HEK293T (cell line): ENCODE measurements around the gene JMJD8.

ENCODE experiments used
- ARNT ChIP-seq: fragments of 450-650 bp; IDR thresholded peaks from 2 replicates; pipeline ENCODE4 v1.6.1; 2017; ENCODE audit warnings: mild to moderate bottlenecking
- BHLHE40 ChIP-seq: fragments of 450-650 bp; IDR thresholded peaks from 2 replicates; pipeline ENCODE4 v1.6.1; 2016; ENCODE audit warnings: mild to moderate bottlenecking, moderate library complexity, borderline replicate concordance
- CTBP1 ChIP-seq: fragments of 450-650 bp; IDR thresholded peaks from 2 replicates; pipeline ENCODE4 v1.6.1; 2016; ENCODE audit warnings: borderline replicate concordance
- ELF4 ChIP-seq: fragments of 450-650 bp; IDR thresholded peaks from 2 replicates; pipeline ENCODE4 v1.6.1; 2017; ENCODE audit warnings: antibody characterized with exemption
- FOXA1 ChIP-seq: fragments of 450-650 bp; IDR thresholded peaks from 2 replicates; pipeline ENCODE4 v1.6.1; 2016; ENCODE audit warnings: mild to moderate bottlenecking
- FOXK2 ChIP-seq: fragments of 450-650 bp; IDR thresholded peaks from 2 replicates; pipeline ENCODE4 v1.6.1; 2016; ENCODE audit warnings: mild to moderate bottlenecking
- FOXM1 ChIP-seq: fragments of 450-650 bp; IDR thresholded peaks from 2 replicates; pipeline ENCODE4 v1.6.1; 2017; ENCODE audit warnings: mild to moderate bottlenecking, borderline replicate concordance
- LEF1 ChIP-seq: fragments of 450-650 bp; IDR thresholded peaks from 2 replicates; pipeline ENCODE4 v1.6.1; 2017; ENCODE audit warnings: mild to moderate bottlenecking, borderline replicate concordance
- SP1 ChIP-seq: fragments of 450-650 bp; IDR thresholded peaks from 2 replicates; pipeline ENCODE4 v1.6.1; 2017
- SUZ12 ChIP-seq: fragments of 450-650 bp; IDR thresholded peaks from 2 replicates; pipeline ENCODE4 v1.6.1; 2016; ENCODE audit warnings: mild to moderate bottlenecking
- TARDBP ChIP-seq: fragments of 450-650 bp; IDR thresholded peaks from 2 replicates; pipeline ENCODE4 v1.6.1; 2016
- ZNF384 ChIP-seq: fragments of 450-650 bp; IDR thresholded peaks from 2 replicates; pipeline ENCODE4 v1.6.1; 2016

- TF ChIP-seq LEF1 (peak; percentile 87), BHLHE40 (no peak), ARNT (0 out of 2 replicates have a peak, but pooled peaks have one; percentile 26), CTBP1 (no peak), SUZ12 (no peak), FOXK2 (no peak), TARDBP (no peak), FOXA1 (no peak), ELF4 (no peak), SP1 (no peak), FOXM1 (no peak), ZNF384 (no peak)
These were observed 37.0 kb upstream of the JMJD8 start, which contains the start of gene ANTKMT for GRCh38 chr16:720990-721764.
